ENCODE measurements around the gene FURIN. TPM values are rescaled to one million over a fixed set of nuclear protein-coding genes. Genes with fewer than 3 reads are reported as not detected.
A peak's percentile ranks its signal among the peaks of the same experiment; 100 is the strongest.

Gene FURIN
- total RNA-seq, 3 donors from 2014 or later = 34.5 to 48.5 (median 36.4) TPM

DNA sequence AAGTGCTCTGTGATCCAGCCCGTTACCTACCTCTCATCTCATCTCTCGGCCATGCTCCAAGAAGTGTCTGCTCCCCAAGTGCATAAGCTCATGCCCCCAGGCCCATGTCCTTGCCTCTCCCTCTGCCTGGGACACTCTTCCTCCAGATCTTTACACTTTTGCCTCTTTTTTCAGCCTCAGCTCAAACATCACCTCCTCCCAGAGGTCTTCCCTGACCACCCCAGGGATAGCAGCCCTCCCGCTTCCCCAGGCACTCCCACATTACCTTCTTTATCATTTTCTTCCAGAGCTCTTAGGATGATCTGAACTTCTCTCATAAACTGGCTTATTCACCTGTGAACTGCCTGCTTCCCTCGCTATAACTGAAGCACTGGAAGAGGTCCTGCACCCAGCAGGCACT, 2.7 kb upstream of the FURIN start:
- no peak overlapping the region for H3K4me3 ChIP-seq
- intact Hi-C loops (cut with DNase I; ENCODE audit: low total_unique reads) = no loop called here
- peaks cover 0 to 5% of the 10 kb centered on the region in 2 donors for H3K4me1 ChIP-seq
- TF ChIP-seq, protein P1, sequence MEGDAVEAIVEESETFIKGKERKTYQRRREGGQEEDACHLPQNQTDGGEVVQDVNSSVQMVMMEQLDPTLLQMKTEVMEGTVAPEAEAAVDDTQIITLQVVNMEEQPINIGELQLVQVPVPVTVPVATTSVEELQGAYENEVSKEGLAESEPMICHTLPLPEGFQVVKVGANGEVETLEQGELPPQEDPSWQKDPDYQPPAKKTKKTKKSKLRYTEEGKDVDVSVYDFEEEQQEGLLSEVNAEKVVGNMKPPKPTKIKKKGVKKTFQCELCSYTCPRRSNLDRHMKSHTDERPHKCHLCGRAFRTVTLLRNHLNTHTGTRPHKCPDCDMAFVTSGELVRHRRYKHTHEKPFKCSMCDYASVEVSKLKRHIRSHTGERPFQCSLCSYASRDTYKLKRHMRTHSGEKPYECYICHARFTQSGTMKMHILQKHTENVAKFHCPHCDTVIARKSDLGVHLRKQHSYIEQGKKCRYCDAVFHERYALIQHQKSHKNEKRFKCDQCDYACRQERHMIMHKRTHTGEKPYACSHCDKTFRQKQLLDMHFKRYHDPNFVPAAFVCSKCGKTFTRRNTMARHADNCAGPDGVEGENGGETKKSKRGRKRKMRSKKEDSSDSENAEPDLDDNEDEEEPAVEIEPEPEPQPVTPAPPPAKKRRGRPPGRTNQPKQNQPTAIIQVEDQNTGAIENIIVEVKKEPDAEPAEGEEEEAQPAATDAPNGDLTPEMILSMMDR (IDR thresholded peaks at IDR 0.05) = no peak
- H3K36me3 ChIP-seq = no peaks in the 10 kb centered on the region
- H3K27me3 ChIP-seq = no peaks in the 10 kb centered on the region
- no peaks in the 10 kb centered on the region for H3K9me3 ChIP-seq
- no peak overlapping the region for H3K27ac ChIP-seq
- no peak for DNase-seq (ENCODE audit: low spot score in 2 of 2)

DNA sequence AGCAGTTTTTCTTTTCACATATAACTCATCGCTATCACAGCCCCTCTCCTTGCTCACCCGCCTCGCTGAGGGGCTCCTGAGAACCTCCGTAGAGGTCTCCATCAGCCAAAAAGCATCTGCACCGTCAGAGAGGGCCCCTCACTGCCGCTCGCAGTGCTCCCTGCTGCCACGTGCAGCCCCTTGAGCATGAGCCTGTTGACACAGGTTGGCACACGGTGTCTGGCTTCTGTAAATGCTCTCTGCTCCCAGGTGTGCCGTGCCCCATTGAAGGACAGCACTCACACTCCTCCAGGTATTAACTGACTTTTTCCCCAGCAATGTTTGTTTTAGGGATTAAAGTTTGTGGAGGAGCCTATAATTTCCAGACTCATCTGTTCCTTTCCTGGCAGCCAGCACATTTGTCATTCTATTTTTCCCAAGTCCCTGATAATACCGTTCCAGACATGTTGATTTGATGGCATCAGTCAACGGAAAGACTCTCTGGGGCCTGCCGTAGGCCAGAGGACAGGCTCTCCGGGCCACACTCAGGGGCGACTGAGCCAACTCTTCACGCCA, 2.1 kb upstream of the FURIN start:
- Histone ChIP-seq H3K36me3 (no peaks in the 10 kb centered on the region), H3K4me1 (peaks cover 0 to 7% of the 10 kb centered on the region in 2 donors), H3K27me3 (no peaks in the 10 kb centered on the region), H3K9me3 (no peaks in the 10 kb centered on the region), H3K4me3 (no peak overlapping the region), H3K27ac (no peak overlapping the region)
- DNase-seq (ENCODE audit: low spot score in 2 of 2) = no peak
- intact Hi-C loops (cut with DNase I; ENCODE audit: low total_unique reads) = no loop called here
- TF ChIP-seq, protein P1 (IDR thresholded peaks at IDR 0.05) = no peak
- no peak for TF ChIP-seq POLR2AphosphoS5 (IDR thresholded peaks at IDR 0.05)
- no peak for TF ChIP-seq POLR2A (IDR thresholded peaks at IDR 0.05)

DNA sequence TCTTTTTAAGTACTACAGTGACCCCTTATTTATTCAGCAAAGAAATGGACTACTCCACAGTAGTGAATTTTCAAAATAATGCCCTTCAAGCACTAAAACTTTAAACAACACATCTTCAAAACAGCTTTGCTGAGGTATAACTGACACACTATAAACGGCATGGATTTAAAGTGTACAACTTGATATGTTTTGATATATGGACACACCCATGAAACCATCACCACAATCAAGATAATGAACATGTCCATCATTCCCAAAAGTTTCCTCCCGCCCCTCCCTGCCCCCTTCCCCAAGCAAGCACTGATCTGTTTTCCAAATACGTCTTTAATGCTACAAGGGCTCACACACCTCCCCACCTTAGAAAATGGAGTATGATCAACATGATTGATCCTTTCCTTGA, 1.6 kb upstream of the FURIN start:
- intact Hi-C loops (cut with DNase I; ENCODE audit: low total_unique reads) = no loop called here
- peaks cover 0 to 7% of the 10 kb centered on the region in 2 donors for H3K4me1 ChIP-seq

DNA sequence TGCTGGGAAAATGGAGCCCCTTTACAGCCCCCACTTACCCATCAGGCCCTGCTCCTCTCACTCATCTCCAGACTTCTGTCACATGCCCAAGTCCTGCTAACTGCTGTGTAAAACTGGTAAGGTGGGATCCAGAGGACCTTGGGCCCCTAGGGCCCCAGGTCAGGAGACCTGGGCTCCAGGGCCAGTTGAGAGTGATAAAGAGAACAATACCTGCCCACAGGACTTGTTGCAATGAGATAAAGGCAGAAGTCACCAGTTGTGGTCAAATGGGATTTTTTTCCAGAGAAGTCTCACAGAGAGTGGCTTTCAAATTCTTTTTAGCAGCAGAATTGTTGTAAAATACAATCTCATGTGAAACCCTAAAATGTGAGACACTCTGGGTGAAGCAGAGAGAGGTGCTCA, 753 bp downstream of the FURIN start:
- no peak overlapping the region for H3K4me3 ChIP-seq
- DNase-seq (ENCODE audit: low spot score in 2 of 2) = no peak
- H3K27me3 ChIP-seq = no peaks in the 10 kb centered on the region
- intact Hi-C loops (cut with DNase I; ENCODE audit: low total_unique reads) = no loop called here
- H3K27ac ChIP-seq = peak overlapping the region; percentile 90 to 97
- H3K36me3 ChIP-seq = no peaks in the 10 kb centered on the region
- TF ChIP-seq POLR2A (IDR thresholded peaks at IDR 0.05) = no peak
- TF ChIP-seq, protein P1 (IDR thresholded peaks at IDR 0.05) = no peak
- TF ChIP-seq POLR2AphosphoS5 (IDR thresholded peaks at IDR 0.05) = no peak
- peaks cover 4 to 25% of the 10 kb centered on the region in 2 donors for H3K4me1 ChIP-seq
- no peaks in the 10 kb centered on the region for H3K9me3 ChIP-seq

More for the DNA sequence above, 1.6 kb upstream of the FURIN start:
- Histone ChIP-seq H3K9me3 (no peaks in the 10 kb centered on the region), H3K36me3 (no peaks in the 10 kb centered on the region), H3K4me3 (no peak overlapping the region), H3K27me3 (no peaks in the 10 kb centered on the region), H3K27ac (no peak overlapping the region)
- TF ChIP-seq, protein P1 (IDR thresholded peaks at IDR 0.05) = no peak
- no peak for TF ChIP-seq POLR2AphosphoS5 (IDR thresholded peaks at IDR 0.05)
- no peak for TF ChIP-seq POLR2A (IDR thresholded peaks at IDR 0.05)
- DNase-seq (ENCODE audit: low spot score in 2 of 2) = no peak

DNA sequence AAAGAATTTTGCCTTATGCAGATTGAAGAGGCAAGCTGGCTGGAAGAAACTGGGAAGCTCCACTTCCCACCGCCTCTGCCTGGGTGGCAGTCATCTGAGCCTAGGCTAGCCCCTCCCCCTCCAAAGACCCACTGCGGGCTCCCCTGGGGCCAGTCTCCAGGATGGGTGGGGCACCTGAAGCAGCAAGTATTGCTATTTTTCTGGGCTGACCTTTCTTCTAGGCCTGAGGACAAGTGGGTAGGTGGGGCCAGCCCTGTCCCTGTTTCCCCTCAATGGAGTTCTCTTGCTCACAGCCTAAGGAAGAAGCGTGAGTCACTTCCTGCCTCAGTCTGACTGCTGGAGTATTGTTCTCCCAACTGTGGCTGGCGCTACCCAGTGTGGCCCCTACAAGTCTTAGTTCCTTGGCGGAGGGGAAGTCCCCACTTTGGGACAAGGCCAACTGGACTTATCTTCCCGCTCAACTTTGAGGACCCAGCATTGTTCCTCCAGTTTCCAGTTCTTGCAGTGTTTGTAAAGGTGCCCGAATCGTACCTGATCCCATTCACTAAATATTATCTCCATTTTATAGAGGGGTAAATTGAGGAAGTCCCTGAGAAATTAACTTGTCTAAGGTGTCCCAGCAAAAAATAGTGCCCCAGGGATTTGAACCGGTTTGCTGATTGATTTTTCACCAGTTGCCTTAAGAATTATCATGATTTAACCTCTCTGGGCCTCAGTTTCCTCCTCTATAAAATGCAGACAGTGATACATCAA, 1.4 kb downstream of the FURIN start:
- Histone ChIP-seq H3K4me1 (peaks cover 4 to 31% of the 10 kb centered on the region in 2 donors), H3K4me3 (peak overlapping the region in 1 of 3 donors; percentile 96), H3K27ac (peak overlapping the region; percentile 90 to 97), H3K27me3 (no peaks in the 10 kb centered on the region), H3K36me3 (no peaks in the 10 kb centered on the region), H3K9me3 (no peaks in the 10 kb centered on the region)
- no peak for DNase-seq (ENCODE audit: low spot score in 2 of 2)
- TF ChIP-seq POLR2A (IDR thresholded peaks at IDR 0.05) (no peak), POLR2AphosphoS5 (IDR thresholded peaks at IDR 0.05) (peak in 2 of 3 donors; percentile 29 to 56)
- TF ChIP-seq, protein P1 (IDR thresholded peaks at IDR 0.05) = no peak
- intact Hi-C loops (cut with DNase I; ENCODE audit: low total_unique reads) = no loop called here

Data from breast epithelium (tissue), 4 donors.